ENCODE results near the gene ZFP91. TPM values are rescaled to one million over a fixed set of nuclear protein-coding genes. Genes with fewer than 3 reads are reported as not detected.

ZFP91 gene
- total RNA-seq, 1 experiment from 2014 or later = 56.2 TPM

- Histone ChIP-seq H3K9ac (ENCODE audit: low read length) (no peak overlapping the region), H3K27ac (ENCODE audit: low read length) (peak overlapping the region; percentile 20), H3K27me3 (ENCODE audit: low read length) (no peaks in the 10 kb centered on the region), H3K4me1 (ENCODE audit: insufficient read depth, low read length) (peaks cover 35% of the 10 kb centered on the region), H3K9me3 (ENCODE audit: low read length) (no peaks in the 10 kb centered on the region), H3K4me3 (ENCODE audit: low read length) (no peak overlapping the region), H3K36me3 (ENCODE audit: low read depth, low read length) (peaks cover 32% of the 10 kb centered on the region), H2AFZ (ENCODE audit: low read length) (no peak overlapping the region), H3K9me2 (replicated peaks; ENCODE audit: low read length) (no peaks in the 10 kb centered on the region), H3K79me2 (ENCODE audit: low read length) (no peaks in the 10 kb centered on the region), H4K20me1 (ENCODE audit: low read length) (peaks cover 5% of the 10 kb centered on the region; the same call in 1 of the 2 replicates), H3F3A (ENCODE audit: low read length, unreplicated experiment) (no peaks in the 10 kb centered on the region), H3K4me2 (ENCODE audit: low read length) (peak overlapping the region; percentile 33)
- no peak for TF ChIP-seq EZH2phosphoT487 (IDR thresholded peaks at IDR 0.05; ENCODE audit: borderline replicate concordance, low read length)
- BruUV-seq (replicated peaks) = no TSS peak
- POLR2A ChIA-PET (ENCODE audit: unreplicated experiment) = interaction anchor here (0.7 kb wide), 1 partner anchor 19 kb away, joined by 4 read pairs; no protein-coding TSS in a partner anchor
- no peak for ATAC-seq
- DNase-seq = no peak
- CTCF ChIA-PET = interaction anchor here (0.6 to 1.3 kb wide), 3 partner anchors 59 to 503 kb away, joined by 4 to 6 read pairs (median 4); no protein-coding TSS in a partner anchor
- intact Hi-C loops (cut with micrococcal nuclease) = no loop called here
These were observed 48.1 kb downstream of the ZFP91 start for GRCh38 chr11:58626934-58627483.

- Histone ChIP-seq H3K4me3 (ENCODE audit: low read length) (no peak overlapping the region), H3K36me3 (ENCODE audit: low read depth, low read length) (peaks cover 18% of the 10 kb centered on the region), H3K9me2 (replicated peaks; ENCODE audit: low read length) (no peaks in the 10 kb centered on the region), H3K4me2 (ENCODE audit: low read length) (no peak overlapping the region), H2AFZ (ENCODE audit: low read length) (no peak overlapping the region), H3K9ac (ENCODE audit: low read length) (no peak overlapping the region), H3K27me3 (ENCODE audit: low read length) (no peaks in the 10 kb centered on the region), H3K79me2 (ENCODE audit: low read length) (no peaks in the 10 kb centered on the region), H4K20me1 (ENCODE audit: low read length) (peaks cover 5% of the 10 kb centered on the region; the same call in 1 of the 2 replicates), H3K4me1 (ENCODE audit: insufficient read depth, low read length) (peaks cover 35% of the 10 kb centered on the region), H3K27ac (ENCODE audit: low read length) (no peak overlapping the region), H3F3A (ENCODE audit: low read length, unreplicated experiment) (no peaks in the 10 kb centered on the region), H3K9me3 (ENCODE audit: low read length) (no peaks in the 10 kb centered on the region)
- ChIA-PET CTCF (interaction anchor here (0.6 kb wide), 1 partner anchor 361 kb away, joined by 3 read pairs; the partner anchor contains the start of gene OR10W1), POLR2A (ENCODE audit: unreplicated experiment) (no interaction called here)
- TF ChIP-seq EZH2 (IDR thresholded peaks at IDR 0.05; ENCODE audit: low read length, unreplicated experiment) (no peak), EZH2phosphoT487 (IDR thresholded peaks at IDR 0.05; ENCODE audit: borderline replicate concordance, low read length) (no peak), CTCF (conservative IDR thresholded peaks at IDR 0.05; ENCODE audit: low read depth, low read length) (no peak)
- ATAC-seq (no peak), DNase-seq (no peak)
- intact Hi-C loops (cut with micrococcal nuclease) = no loop called here
- no TSS peak for BruUV-seq (replicated peaks)
These were observed 49.6 kb downstream of the ZFP91 start for GRCh38 chr11:58628446-58628845.

GRCh38 chr11:58629857-58630256 lies 51.0 kb downstream of the ZFP91 start:
- ATAC-seq (peak; percentile 37), DNase-seq (peak; percentile 67)
- TF ChIP-seq CTCF (conservative IDR thresholded peaks at IDR 0.05; ENCODE audit: low read depth, low read length) (peak; percentile 91), EZH2 (IDR thresholded peaks at IDR 0.05; ENCODE audit: low read length, unreplicated experiment) (no peak), EZH2phosphoT487 (IDR thresholded peaks at IDR 0.05; ENCODE audit: borderline replicate concordance, low read length) (no peak)
- peaks cover 5% of the 10 kb centered on the region; the same call in 1 of the 2 replicates for H4K20me1 ChIP-seq (ENCODE audit: low read length)
- H3K27ac ChIP-seq (ENCODE audit: low read length) = no peak overlapping the region
- ChIA-PET CTCF (interaction anchor here (0.5 to 1.1 kb wide), 4 partner anchors 21 to 62 kb away, joined by 3 to 11 read pairs (median 3); partner anchors contain the start of gene LPXN), POLR2A (ENCODE audit: unreplicated experiment) (interaction anchor here (0.5 kb wide), 1 partner anchor 35 kb away, joined by 19 read pairs; no protein-coding TSS in a partner anchor)
- H3K79me2 ChIP-seq (ENCODE audit: low read length) = no peaks in the 10 kb centered on the region
- intact Hi-C loops (cut with micrococcal nuclease) = loop anchor here (1.0 kb wide), 2 partner anchors 53 to 62 kb away; no protein-coding TSS in a partner anchor
- H3K4me1 ChIP-seq (ENCODE audit: insufficient read depth, low read length) = peaks cover 35% of the 10 kb centered on the region
- H3K4me2 ChIP-seq (ENCODE audit: low read length) = no peak overlapping the region
- H3K9ac ChIP-seq (ENCODE audit: low read length) = no peak overlapping the region
- no peaks in the 10 kb centered on the region for H3K9me3 ChIP-seq (ENCODE audit: low read length)
- peaks cover 6% of the 10 kb centered on the region for H3K36me3 ChIP-seq (ENCODE audit: low read depth, low read length)
- no peak overlapping the region for H2AFZ ChIP-seq (ENCODE audit: low read length)
- no peaks in the 10 kb centered on the region for H3K9me2 ChIP-seq (replicated peaks; ENCODE audit: low read length)
- no TSS peak for BruUV-seq (replicated peaks)
- H3K4me3 ChIP-seq (ENCODE audit: low read length) = no peak overlapping the region
- H3F3A ChIP-seq (ENCODE audit: low read length, unreplicated experiment) = no peaks in the 10 kb centered on the region
- H3K27me3 ChIP-seq (ENCODE audit: low read length) = no peaks in the 10 kb centered on the region
